DMS 273 treated with DMSO at 0.1 percent for 48 hours (cell line): Measurements from ENCODE around the gene PIP5K1B.
"Not testable (repeated sequence)": the region's sequence is repeated elsewhere in the genome, so short reads cannot be mapped to it uniquely, and the experiment has no call there.

Experiments
- DNase-seq: peaks from one replicate; lab custom pipeline; 2025; lab: John Stamatoyannopoulos, UW

The PIP5K1B gene, protein sequence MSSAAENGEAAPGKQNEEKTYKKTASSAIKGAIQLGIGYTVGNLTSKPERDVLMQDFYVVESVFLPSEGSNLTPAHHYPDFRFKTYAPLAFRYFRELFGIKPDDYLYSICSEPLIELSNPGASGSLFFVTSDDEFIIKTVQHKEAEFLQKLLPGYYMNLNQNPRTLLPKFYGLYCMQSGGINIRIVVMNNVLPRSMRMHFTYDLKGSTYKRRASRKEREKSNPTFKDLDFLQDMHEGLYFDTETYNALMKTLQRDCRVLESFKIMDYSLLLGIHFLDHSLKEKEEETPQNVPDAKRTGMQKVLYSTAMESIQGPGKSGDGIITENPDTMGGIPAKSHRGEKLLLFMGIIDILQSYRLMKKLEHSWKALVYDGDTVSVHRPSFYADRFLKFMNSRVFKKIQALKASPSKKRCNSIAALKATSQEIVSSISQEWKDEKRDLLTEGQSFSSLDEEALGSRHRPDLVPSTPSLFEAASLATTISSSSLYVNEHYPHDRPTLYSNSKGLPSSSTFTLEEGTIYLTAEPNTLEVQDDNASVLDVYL

DNA sequence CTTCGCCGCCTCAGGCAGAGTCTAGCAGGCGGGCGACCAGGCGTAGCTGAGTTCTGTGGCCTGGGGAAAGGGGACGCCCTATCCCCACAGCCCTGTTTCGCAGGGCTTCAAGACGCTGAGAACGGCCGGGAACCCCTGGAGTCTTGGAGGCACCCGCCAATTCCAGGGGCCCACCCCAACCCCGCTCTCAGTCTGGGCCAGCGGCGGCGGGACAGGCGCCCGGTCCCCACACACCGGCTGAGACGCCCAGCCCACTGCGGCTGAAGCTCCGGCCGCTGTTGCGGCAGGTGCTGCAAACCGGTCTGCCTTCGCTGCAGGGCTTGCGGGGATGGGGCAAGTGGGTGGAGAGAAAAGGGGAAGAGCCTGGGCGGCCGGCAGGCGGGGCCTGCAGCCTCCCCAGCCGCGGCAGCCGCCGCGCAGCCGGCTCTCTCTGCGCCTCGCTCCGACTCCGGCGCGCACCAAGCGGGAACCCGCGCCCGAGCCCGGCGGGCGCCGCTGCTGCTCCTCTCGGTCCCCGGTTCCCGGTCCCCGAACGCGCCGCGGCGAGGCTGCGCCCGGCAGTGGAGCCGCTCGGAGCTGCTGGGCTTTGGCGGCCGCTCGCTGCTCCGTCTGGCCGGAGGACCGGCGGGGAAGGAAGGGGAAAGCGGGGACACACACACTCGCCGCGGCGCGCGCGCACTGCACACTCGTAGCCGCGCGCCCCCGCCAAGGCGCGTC, at the start of gene PIP5K1B:
TSS of gene PIP5K1B (plus strand) at position 427 of the 717 bp plus-strand sequence. CDS start 117,375 bp downstream, outside the sequence.
- DNase-seq, result peak; percentile 27

DNA sequence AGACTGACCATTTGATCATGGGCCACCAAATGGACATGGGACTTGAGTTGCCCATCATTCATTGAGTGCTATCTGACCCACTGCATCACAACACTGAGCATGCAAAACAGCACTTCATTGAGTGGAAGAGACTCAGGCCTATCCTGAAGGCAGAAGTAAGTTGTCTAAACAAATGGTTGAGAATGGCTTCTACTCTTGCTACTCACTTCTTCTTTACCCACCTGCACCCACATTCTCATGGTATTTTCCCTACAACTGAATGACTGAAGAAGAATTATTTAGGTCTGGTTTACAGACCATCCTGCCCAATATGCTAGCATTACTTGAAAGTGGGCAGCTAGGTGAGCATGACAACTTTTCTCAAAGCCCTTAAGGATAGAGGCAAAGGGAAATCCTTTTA, 41.0 kb upstream of the PIP5K1B start:
- no peak for DNase-seq

DNA sequence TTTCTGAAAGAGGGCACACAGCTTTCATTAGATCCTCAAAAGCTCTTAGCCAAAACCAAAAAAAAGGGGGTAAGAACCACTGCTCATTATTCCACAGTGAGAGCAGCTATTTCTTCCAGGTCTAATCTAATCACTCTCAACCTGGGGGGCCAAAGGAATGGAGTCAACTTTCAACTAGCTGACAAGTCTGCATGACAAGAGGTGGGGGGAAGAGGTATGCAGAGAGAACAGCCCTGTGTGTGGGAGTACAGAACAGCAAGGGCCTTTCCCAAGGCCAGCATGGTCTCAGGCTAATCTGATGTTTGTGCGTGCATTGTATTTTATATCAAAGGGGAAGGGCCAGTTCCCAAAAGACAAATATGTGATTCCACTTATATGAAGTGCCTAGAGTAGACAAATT, 36.9 kb upstream of the PIP5K1B start:
- no peak for DNase-seq

- DNase-seq, result no peak
Observed at GRCh38 chr9:68669218-68669617, 35.8 kb upstream of the PIP5K1B start.

DNA sequence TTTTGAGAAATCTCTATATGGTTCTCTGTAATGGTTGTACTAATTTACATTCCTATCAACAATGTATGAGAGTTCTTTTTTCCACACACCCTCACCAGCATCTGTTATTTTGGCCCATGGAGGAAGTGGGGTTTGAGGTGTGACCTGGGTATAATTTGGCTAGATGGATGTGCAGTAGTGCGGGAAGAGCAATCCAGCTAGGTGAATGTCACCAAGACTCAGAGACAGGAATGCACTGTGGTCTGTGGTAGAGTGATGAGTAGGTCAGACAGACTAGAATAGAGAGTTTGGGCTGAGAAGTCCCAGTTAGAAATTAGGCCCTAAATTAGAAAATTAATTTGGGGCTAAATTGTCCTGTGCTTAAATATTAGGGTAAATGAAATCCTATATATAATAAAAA, 32.8 kb upstream of the PIP5K1B start:
- DNase-seq, result no peak

- DNase-seq, result no peak
Observed at GRCh38 chr9:68672625-68673024, 32.4 kb upstream of the PIP5K1B start.

GRCh38 chr9:68678430-68678829, 26.6 kb upstream of the PIP5K1B start:
- peak; percentile 0 for DNase-seq

GRCh38 chr9:68683433-68683832, 21.6 kb upstream of the PIP5K1B start:
- no peak for DNase-seq

GRCh38 chr9:68685213-68685612, 19.8 kb upstream of the PIP5K1B start:
- no peak for DNase-seq

DNA sequence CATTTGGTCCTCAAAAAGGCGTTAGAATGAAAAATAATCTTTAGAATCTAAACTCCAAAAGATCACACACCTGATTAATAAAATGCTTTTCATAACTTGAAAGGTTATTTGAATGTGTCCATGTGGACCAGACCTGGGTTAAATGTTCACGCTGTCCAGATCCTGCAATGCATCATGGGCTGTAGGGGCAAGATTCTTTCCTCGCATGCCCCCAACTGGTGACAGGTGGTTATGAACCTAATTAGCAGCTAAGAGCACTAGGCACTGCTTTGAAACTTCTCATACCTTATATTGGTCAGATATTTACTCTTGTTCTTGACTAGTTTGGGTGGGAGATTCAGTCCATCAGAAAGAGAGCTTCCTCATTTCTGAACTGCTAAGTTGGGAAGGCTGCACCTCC, 19.3 kb upstream of the PIP5K1B start:
- DNase-seq, result no peak

- DNase-seq, result no peak
Observed at GRCh38 chr9:68690088-68690487, 15.0 kb upstream of the PIP5K1B start.

- DNase-seq, result no peak
Observed at GRCh38 chr9:68692519-68692918, 12.5 kb upstream of the PIP5K1B start.

GRCh38 chr9:68694125-68694524, 10.9 kb upstream of the PIP5K1B start:
- DNase-seq, result no peak

GRCh38 chr9:68697851-68698250, 7.2 kb upstream of the PIP5K1B start:
- DNase-seq, result no peak

GRCh38 chr9:68698943-68699509, 6.0 kb upstream of the PIP5K1B start:
- no peak for DNase-seq

- not testable (repeated sequence) for DNase-seq
Observed at GRCh38 chr9:68699625-68700024, 5.4 kb upstream of the PIP5K1B start.

DNA sequence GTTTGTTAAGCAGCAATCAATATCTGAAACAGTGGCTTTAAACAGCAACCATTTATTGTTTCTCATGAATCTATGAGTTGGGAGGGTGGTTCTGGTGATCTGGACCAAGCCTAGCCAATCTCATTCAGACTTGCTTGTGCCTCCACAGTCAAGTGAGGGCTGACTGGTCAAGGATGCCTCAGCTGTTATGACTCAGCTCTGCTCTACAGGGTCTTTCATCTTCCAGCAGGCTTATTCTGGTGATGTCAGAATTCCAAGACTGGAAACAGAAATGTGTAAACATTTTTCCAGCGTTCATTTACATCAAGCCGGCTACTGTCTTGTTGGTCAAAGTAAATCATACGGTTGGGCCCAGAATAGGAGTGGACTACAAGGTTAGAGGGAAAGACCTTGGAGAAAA, 2.5 kb upstream of the PIP5K1B start:
- DNase-seq, result no peak

- no peak for DNase-seq
Observed at GRCh38 chr9:68703672-68704071, 1.4 kb upstream of the PIP5K1B start.

DNA sequence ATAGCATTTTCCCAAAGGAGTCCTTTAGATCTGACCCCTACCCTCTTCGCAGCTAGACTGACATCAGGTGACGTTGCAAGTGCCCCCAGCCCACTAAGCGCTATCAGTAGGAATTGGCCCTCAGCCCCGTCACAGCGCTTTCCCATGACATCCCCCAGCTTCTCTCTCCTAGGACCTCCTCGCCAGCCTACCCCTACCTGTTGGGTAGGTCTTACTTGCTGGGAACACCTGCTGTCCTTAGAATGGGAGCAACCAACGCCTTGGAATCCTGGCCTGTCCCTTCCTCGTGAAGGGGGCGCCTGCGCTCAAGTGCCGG, 584 bp upstream of the PIP5K1B start:
- DNase-seq, result no peak

DNA sequence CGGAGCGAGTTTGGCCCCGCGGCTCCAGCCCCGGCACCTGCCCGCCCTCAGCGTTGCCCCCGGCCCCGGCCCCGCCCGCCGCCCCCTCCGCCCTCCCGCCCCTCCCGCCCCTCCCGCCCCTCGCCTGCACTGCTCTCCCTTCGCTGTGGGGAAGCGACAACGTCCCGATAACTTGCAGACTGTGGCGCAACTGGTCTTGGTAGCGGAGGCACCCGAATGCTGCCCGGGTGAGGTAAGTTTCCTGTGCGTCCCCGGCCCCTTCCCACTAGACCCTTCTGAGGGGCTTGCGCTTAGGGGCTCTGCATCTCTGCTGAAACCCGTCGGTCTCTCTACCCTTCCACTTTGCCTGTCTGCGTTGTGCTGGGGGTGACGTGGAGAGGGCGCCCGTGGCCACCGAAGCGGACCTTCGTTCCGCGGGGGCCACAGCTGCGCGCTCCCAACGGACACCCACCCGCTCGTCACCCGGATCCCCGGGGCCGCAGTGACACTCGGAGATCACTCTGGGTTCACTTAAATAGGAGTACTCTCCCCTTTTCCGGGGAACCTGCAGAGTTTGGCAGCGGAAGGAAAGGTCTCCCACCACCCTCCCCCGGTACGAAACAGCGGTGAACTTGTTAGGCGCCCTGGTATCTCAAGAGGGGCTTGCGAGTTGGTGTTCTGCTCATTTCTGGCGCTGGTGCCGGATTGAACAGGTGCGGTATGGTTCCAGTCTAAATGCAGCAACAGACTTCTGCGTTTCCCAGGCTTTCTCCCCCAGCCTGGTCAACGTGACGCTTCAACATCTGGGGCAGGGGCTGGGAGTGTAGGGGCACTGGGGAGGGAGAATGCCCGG, 707 bp downstream of the PIP5K1B start:
- DNase-seq, result no peak

- DNase-seq, result no peak
Observed at GRCh38 chr9:68706363-68707201, 1.5 kb downstream of the PIP5K1B start.
